ENCODE measurements around the gene USP47. TPM values are rescaled to one million over a fixed set of nuclear protein-coding genes. Genes with fewer than 3 reads are reported as not detected.
A peak's percentile ranks its signal among the peaks of the same experiment; 100 is the strongest.

Gene USP47
- total and polyA plus RNA-seq, 2 experiments from 2014 or later, result 16.3 to 36.7 TPM

DNA sequence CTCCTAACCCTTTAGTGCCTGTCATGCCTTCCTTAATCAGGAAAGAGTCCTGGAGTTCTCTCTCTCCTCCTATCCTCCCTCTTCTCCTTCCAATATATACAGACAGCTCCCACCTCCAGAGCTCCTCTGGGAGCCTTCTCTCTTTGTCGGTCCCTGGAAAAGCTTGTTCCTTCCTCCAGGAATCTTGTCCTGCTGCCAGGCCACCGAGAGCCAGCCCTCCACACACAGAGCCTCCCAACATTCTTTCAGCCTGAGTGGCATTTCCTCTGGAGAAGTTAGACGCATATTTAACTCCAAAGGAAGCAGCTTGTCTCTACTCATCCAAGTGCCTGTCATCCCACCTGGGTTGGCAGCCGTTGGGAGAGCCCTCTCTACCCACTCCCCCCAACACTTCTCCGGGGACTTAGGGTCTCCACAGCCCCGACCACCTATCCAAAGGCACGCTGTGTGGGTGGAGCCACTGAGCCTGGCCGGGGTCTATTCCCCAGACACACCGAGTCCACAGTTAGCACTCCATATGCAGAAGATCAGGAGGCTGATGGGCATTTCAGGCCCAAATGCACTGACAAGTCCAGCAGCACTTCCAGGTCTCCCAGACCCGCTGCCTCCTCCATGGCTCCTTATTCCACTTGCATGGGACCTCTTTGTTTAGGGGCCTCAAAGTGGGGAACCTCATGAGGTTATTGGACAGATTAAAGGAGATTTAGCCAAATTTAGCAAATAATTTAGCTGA is 135.6 kb downstream of the USP47 start:
- Histone ChIP-seq H3K27me3 (ENCODE audit: insufficient read depth) (no peaks in the 10 kb centered on the region), H3K27ac (ENCODE audit: low read depth) (no peak overlapping the region), H2AFZ (no peak overlapping the region), H3K79me2 (replicated peaks; ENCODE audit: insufficient read depth) (no peaks in the 10 kb centered on the region), H3F3A (replicated peaks; ENCODE audit: low read depth) (no peaks in the 10 kb centered on the region), H3K4me1 (ENCODE audit: insufficient read depth) (peaks cover 13% of the 10 kb centered on the region; the same call in 1 of the 2 replicates), H3K36me3 (ENCODE audit: insufficient read depth) (no peaks in the 10 kb centered on the region), H3K4me2 (peak overlapping the region; percentile 26; the same call in 1 of the 2 replicates), H3K9me2 (ENCODE audit: insufficient read depth) (no peaks in the 10 kb centered on the region), H4K20me1 (replicated peaks; ENCODE audit: insufficient read depth) (no peaks in the 10 kb centered on the region), H3K4me3 (no peak overlapping the region)
- Mint-ChIP-seq H3K27ac (0 out of 2 replicates have a peak overlapping the region, but pooled peaks have one; percentile 26), H3K36me3 (ENCODE audit: low read depth) (peaks cover 5% of the 10 kb centered on the region; the same call in 2 of the 3 replicates), H3K27me3 (ENCODE audit: insufficient read depth, low read depth, poor library complexity) (peaks cover 5% of the 10 kb centered on the region), H3K9me3 (no peaks in the 10 kb centered on the region), H3K4me3 (no peak overlapping the region), H3K4me1 (peaks cover 23% of the 10 kb centered on the region)
- DNase-seq (ENCODE audit: low spot score) (peak; percentile 51), ATAC-seq (peak; percentile 35; the same call in 2 of the 3 replicates)
- TF ChIP-seq NANOG (IDR thresholded peaks at IDR 0.05; ENCODE audit: borderline replicate concordance), result no peak
- TF ChIP-seq EZH2phosphoT487 (IDR thresholded peaks at IDR 0.05; ENCODE audit: unreplicated experiment), result no peak
- TF ChIP-seq, protein P1, sequence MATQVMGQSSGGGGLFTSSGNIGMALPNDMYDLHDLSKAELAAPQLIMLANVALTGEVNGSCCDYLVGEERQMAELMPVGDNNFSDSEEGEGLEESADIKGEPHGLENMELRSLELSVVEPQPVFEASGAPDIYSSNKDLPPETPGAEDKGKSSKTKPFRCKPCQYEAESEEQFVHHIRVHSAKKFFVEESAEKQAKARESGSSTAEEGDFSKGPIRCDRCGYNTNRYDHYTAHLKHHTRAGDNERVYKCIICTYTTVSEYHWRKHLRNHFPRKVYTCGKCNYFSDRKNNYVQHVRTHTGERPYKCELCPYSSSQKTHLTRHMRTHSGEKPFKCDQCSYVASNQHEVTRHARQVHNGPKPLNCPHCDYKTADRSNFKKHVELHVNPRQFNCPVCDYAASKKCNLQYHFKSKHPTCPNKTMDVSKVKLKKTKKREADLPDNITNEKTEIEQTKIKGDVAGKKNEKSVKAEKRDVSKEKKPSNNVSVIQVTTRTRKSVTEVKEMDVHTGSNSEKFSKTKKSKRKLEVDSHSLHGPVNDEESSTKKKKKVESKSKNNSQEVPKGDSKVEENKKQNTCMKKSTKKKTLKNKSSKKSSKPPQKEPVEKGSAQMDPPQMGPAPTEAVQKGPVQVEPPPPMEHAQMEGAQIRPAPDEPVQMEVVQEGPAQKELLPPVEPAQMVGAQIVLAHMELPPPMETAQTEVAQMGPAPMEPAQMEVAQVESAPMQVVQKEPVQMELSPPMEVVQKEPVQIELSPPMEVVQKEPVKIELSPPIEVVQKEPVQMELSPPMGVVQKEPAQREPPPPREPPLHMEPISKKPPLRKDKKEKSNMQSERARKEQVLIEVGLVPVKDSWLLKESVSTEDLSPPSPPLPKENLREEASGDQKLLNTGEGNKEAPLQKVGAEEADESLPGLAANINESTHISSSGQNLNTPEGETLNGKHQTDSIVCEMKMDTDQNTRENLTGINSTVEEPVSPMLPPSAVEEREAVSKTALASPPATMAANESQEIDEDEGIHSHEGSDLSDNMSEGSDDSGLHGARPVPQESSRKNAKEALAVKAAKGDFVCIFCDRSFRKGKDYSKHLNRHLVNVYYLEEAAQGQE (IDR thresholded peaks at IDR 0.05; ENCODE audit: unreplicated experiment), result no peak
- TF ChIP-seq EZH2 (IDR thresholded peaks at IDR 0.05; ENCODE audit: low read depth, unreplicated experiment), result no peak
- TF ChIP-seq ZNF114 (CRISPR knock-in tag; IDR thresholded peaks at IDR 0.05), result no peak
- TF ChIP-seq, protein P2, sequence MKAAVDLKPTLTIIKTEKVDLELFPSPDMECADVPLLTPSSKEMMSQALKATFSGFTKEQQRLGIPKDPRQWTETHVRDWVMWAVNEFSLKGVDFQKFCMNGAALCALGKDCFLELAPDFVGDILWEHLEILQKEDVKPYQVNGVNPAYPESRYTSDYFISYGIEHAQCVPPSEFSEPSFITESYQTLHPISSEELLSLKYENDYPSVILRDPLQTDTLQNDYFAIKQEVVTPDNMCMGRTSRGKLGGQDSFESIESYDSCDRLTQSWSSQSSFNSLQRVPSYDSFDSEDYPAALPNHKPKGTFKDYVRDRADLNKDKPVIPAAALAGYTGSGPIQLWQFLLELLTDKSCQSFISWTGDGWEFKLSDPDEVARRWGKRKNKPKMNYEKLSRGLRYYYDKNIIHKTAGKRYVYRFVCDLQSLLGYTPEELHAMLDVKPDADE (IDR thresholded peaks at IDR 0.05), result no peak
- no peak for TF ChIP-seq ZNF331 (CRISPR knock-in tag; IDR thresholded peaks at IDR 0.05; ENCODE audit: low read depth)
- TF ChIP-seq, protein P3, sequence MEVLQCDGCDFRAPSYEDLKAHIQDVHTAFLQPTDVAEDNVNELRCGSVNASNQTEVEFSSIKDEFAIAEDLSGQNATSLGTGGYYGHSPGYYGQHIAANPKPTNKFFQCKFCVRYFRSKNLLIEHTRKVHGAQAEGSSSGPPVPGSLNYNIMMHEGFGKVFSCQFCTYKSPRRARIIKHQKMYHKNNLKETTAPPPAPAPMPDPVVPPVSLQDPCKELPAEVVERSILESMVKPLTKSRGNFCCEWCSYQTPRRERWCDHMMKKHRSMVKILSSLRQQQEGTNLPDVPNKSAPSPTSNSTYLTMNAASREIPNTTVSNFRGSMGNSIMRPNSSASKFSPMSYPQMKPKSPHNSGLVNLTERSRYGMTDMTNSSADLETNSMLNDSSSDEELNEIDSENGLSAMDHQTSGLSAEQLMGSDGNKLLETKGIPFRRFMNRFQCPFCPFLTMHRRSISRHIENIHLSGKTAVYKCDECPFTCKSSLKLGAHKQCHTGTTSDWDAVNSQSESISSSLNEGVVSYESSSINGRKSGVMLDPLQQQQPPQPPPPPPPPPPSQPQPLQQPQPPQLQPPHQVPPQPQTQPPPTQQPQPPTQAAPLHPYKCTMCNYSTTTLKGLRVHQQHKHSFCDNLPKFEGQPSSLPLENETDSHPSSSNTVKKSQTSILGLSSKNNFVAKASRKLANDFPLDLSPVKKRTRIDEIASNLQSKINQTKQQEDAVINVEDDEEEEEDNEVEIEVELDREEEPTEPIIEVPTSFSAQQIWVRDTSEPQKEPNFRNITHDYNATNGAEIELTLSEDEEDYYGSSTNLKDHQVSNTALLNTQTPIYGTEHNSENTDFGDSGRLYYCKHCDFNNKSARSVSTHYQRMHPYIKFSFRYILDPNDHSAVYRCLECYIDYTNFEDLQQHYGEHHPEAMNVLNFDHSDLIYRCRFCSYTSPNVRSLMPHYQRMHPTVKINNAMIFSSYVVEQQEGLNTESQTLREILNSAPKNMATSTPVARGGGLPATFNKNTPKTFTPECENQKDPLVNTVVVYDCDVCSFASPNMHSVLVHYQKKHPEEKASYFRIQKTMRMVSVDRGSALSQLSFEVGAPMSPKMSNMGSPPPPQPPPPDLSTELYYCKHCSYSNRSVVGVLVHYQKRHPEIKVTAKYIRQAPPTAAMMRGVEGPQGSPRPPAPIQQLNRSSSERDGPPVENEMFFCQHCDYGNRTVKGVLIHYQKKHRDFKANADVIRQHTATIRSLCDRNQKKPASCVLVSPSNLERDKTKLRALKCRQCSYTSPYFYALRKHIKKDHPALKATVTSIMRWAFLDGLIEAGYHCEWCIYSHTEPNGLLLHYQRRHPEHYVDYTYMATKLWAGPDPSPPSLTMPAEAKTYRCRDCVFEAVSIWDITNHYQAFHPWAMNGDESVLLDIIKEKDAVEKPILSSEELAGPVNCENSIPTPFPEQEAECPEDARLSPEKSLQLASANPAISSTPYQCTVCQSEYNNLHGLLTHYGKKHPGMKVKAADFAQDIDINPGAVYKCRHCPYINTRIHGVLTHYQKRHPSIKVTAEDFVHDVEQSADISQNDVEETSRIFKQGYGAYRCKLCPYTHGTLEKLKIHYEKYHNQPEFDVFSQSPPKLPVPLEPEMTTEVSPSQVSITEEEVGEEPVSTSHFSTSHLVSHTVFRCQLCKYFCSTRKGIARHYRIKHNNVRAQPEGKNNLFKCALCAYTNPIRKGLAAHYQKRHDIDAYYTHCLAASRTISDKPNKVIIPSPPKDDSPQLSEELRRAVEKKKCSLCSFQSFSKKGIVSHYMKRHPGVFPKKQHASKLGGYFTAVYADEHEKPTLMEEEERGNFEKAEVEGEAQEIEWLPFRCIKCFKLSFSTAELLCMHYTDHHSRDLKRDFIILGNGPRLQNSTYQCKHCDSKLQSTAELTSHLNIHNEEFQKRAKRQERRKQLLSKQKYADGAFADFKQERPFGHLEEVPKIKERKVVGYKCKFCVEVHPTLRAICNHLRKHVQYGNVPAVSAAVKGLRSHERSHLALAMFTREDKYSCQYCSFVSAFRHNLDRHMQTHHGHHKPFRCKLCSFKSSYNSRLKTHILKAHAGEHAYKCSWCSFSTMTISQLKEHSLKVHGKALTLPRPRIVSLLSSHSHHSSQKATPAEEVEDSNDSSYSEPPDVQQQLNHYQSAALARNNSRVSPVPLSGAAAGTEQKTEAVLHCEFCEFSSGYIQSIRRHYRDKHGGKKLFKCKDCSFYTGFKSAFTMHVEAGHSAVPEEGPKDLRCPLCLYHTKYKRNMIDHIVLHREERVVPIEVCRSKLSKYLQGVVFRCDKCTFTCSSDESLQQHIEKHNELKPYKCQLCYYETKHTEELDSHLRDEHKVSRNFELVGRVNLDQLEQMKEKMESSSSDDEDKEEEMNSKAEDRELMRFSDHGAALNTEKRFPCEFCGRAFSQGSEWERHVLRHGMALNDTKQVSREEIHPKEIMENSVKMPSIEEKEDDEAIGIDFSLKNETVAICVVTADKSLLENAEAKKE (CRISPR knock-in tag; IDR thresholded peaks at IDR 0.05), result no peak
